WTC11 (cell line): ENCODE measurements around the gene HRH3. TPM values are rescaled to one million over a fixed set of nuclear protein-coding genes. Genes with fewer than 3 reads are reported as not detected.
A peak's percentile ranks its signal among the peaks of the same experiment; 100 is the strongest.

Source experiments
- ATAC-seq: fragments of 200-7000 bp; cut with Tn5 transposase; 2 replicates; pipeline ENCODE4 v1.10.0; 2021; ENCODE audit warnings: mild to moderate bottlenecking, moderate library complexity
- CTCF ChIA-PET: fragments of 300-600 bp; sonication (Branson Sonifier 250); formaldehyde crosslinking; loops from one replicate; lab custom pipeline; 2021; ENCODE audit warnings: antibody characterized with exemption; lab: Charles Lee
- POLR2A ChIA-PET: fragments of 350-600 bp; sonication (Branson Sonifier 250); formaldehyde crosslinking; loops from one replicate; lab custom pipeline; 2021; ENCODE audit warnings: antibody characterized with exemption; lab: Charles Lee
- DNase-seq: peaks from one replicate; pipeline ENCODE4 v3.0.0; 2021; ENCODE audit warnings: low spot score
- H3K27ac Mint-ChIP-seq: 2 replicates; pipeline ENCODE4 v1.8.0; 2021; ENCODE audit warnings: mixed read lengths
- H3K27me3 Mint-ChIP-seq: 2 replicates; pipeline ENCODE4 v1.8.0; 2021; ENCODE audit warnings: low read depth, mild to moderate bottlenecking, moderate library complexity, mixed read lengths
- H3K36me3 Mint-ChIP-seq: 2 replicates; pipeline ENCODE4 v1.8.0; 2021; ENCODE audit warnings: mixed read lengths
- H3K4me1 Mint-ChIP-seq: 2 replicates; pipeline ENCODE4 v1.8.0; 2022; ENCODE audit warnings: mixed read lengths
- H3K4me3 Mint-ChIP-seq: 2 replicates; pipeline ENCODE4 v1.8.0; 2021; ENCODE audit warnings: mild to moderate bottlenecking, moderate library complexity, mixed read lengths
- H3K9me3 Mint-ChIP-seq: 2 replicates; pipeline ENCODE4 v1.8.0; 2021; ENCODE audit warnings: mixed read lengths
- ATF1 ChIP-seq: sonication (generic); formaldehyde crosslinking; IDR thresholded peaks from 2 replicates; pipeline ENCODE4 v1.8.1; 2023; ENCODE audit warnings: mild to moderate bottlenecking, moderate library complexity, missing genetic modification reagents
- CDX4 ChIP-seq: fragments of 250-450 bp; sonication (Bioruptor Pico); IDR thresholded peaks from 2 replicates; pipeline ENCODE4 v1.9.0; 2021; ENCODE audit warnings: moderate library complexity, mild to moderate bottlenecking, inconsistent platforms, borderline replicate concordance
- E2F4 ChIP-seq: sonication (generic); formaldehyde crosslinking; IDR thresholded peaks from 2 replicates; pipeline ENCODE4 v1.8.1; 2022; ENCODE audit warnings: low read depth, mild to moderate bottlenecking, moderate library complexity, missing genetic modification reagents, borderline replicate concordance
- EMX1 ChIP-seq: fragments of 250-450 bp; sonication (Bioruptor Pico); IDR thresholded peaks from 2 replicates; pipeline ENCODE4 v1.8.0; 2021; ENCODE audit warnings: mild to moderate bottlenecking
- ETV6 ChIP-seq: sonication (generic); formaldehyde crosslinking; IDR thresholded peaks from 2 replicates; pipeline ENCODE4 v1.8.1; 2022; ENCODE audit warnings: mild to moderate bottlenecking, missing genetic modification reagents
- GRHL2 ChIP-seq: fragments of 250-450 bp; sonication (Bioruptor Pico); IDR thresholded peaks from 2 replicates; pipeline ENCODE4 v1.8.0; 2022; ENCODE audit warnings: mild to moderate bottlenecking, moderate library complexity; ENCODE audit not compliant: insufficient replicate concordance, severe bottlenecking
- HMGA2 ChIP-seq: fragments of 250-450 bp; sonication (Bioruptor Pico); IDR thresholded peaks from 2 replicates; pipeline ENCODE4 v1.4.0; 2021; ENCODE audit warnings: mild to moderate bottlenecking, moderate library complexity
- KAT7 ChIP-seq: sonication (generic); formaldehyde crosslinking; IDR thresholded peaks from 2 replicates; pipeline ENCODE4 v1.8.1; 2023; ENCODE audit warnings: missing genetic modification reagents, mild to moderate bottlenecking, borderline replicate concordance
- MLX ChIP-seq: sonication (generic); formaldehyde crosslinking; IDR thresholded peaks from 2 replicates; pipeline ENCODE4 v1.8.1; 2023; ENCODE audit warnings: mild to moderate bottlenecking, missing genetic modification reagents, moderate library complexity
- NFATC4 ChIP-seq: fragments of 250-450 bp; sonication (Bioruptor Pico); IDR thresholded peaks from 2 replicates; pipeline ENCODE4 v1.9.0; 2021; ENCODE audit warnings: mild to moderate bottlenecking
- NR2C2 ChIP-seq: sonication (generic); formaldehyde crosslinking; IDR thresholded peaks from 2 replicates; pipeline ENCODE4 v1.8.0; 2022; ENCODE audit warnings: mild to moderate bottlenecking, missing genetic modification reagents
- PRRX2 ChIP-seq: fragments of 250-450 bp; sonication (Bioruptor Pico); IDR thresholded peaks from 2 replicates; pipeline ENCODE4 v1.8.0; 2021; ENCODE audit warnings: mild to moderate bottlenecking
- SOX15 ChIP-seq: fragments of 250-450 bp; sonication (Bioruptor Pico); IDR thresholded peaks from 2 replicates; pipeline ENCODE4 v1.9.0; 2021; ENCODE audit warnings: mild to moderate bottlenecking
- USF1 ChIP-seq: sonication (generic); formaldehyde crosslinking; IDR thresholded peaks from 2 replicates; pipeline ENCODE4 v1.8.0; 2022; ENCODE audit warnings: mild to moderate bottlenecking, missing genetic modification reagents
- ZBTB43 ChIP-seq: sonication (generic); formaldehyde crosslinking; IDR thresholded peaks from 2 replicates; pipeline ENCODE4 v1.8.1; 2023; ENCODE audit warnings: mild to moderate bottlenecking, missing genetic modification reagents
- ZNF121 ChIP-seq: sonication (generic); formaldehyde crosslinking; IDR thresholded peaks from 2 replicates; pipeline ENCODE4 v1.8.0; 2023; ENCODE audit warnings: missing genetic modification reagents
- ZNF219 ChIP-seq: sonication (generic); formaldehyde crosslinking; IDR thresholded peaks from 2 replicates; pipeline ENCODE4 v1.8.0; 2023; ENCODE audit warnings: missing genetic modification reagents, mild to moderate bottlenecking, borderline replicate concordance
- ZNF263 ChIP-seq: sonication (generic); formaldehyde crosslinking; IDR thresholded peaks from 2 replicates; pipeline ENCODE4 v1.8.1; 2022; ENCODE audit warnings: low read depth, mild to moderate bottlenecking, moderate library complexity, missing genetic modification reagents
- ZNF396 ChIP-seq: fragments of 250-450 bp; sonication (Bioruptor Pico); IDR thresholded peaks from 2 replicates; pipeline ENCODE4 v1.8.0; 2021; ENCODE audit warnings: mild to moderate bottlenecking, moderate library complexity, borderline replicate concordance
- ZNF425 ChIP-seq: fragments of 250-450 bp; sonication (Bioruptor Pico); conservative IDR thresholded peaks from 2 replicates; pipeline ENCODE4 v1.9.0; 2021; ENCODE audit warnings: mild to moderate bottlenecking
- total RNA-seq: library from RNA; stranded (reverse); gene quantifications from 3 replicates; pipeline ENCODE4 v1.2.3, GENCODE V29; 2021

Gene HRH3
- total RNA-seq, 1 experiment from 2014 or later: 3.3 TPM

GRCh38 chr20:62193079-62194025, 26.7 kb downstream of the HRH3 start:
- TF ChIP-seq MLX (CRISPR knock-in tag) (no peak), ZNF219 (CRISPR knock-in tag) (no peak), EMX1 (CRISPR knock-in tag) (no peak), ZNF121 (CRISPR knock-in tag) (no peak), ZNF263 (CRISPR knock-in tag) (no peak), NFATC4 (no peak), ETV6 (CRISPR knock-in tag) (no peak), HMGA2 (no peak), NR2C2 (CRISPR knock-in tag) (no peak), GRHL2 (CRISPR knock-in tag) (no peak), PRRX2 (CRISPR knock-in tag) (no peak)
- no peaks in the 10 kb centered on the region for H3K4me1 Mint-ChIP-seq
- H3K4me3 Mint-ChIP-seq: no peak overlapping the region
- peak overlapping the region; percentile 42; the same call in 1 of the 2 replicates for H3K27ac Mint-ChIP-seq
- DNase-seq (no peak), ATAC-seq (no peak)
- H3K36me3 Mint-ChIP-seq: peaks cover 4% of the 10 kb centered on the region
- H3K27me3 Mint-ChIP-seq: no peaks in the 10 kb centered on the region
- ChIA-PET CTCF (no interaction called here), POLR2A (no interaction called here)
- no peaks in the 10 kb centered on the region for H3K9me3 Mint-ChIP-seq

GRCh38 chr20:62192635-62193034, 27.4 kb downstream of the HRH3 start:
- no peak for ATAC-seq
- POLR2A ChIA-PET: no interaction called here
- no peaks in the 10 kb centered on the region for H3K27me3 Mint-ChIP-seq

More at GRCh38 chr20:62192635-62193034, 27.4 kb downstream of the HRH3 start:
- TF ChIP-seq NR2C2 (CRISPR knock-in tag) (no peak), CDX4 (CRISPR knock-in tag) (no peak), E2F4 (CRISPR knock-in tag) (no peak), ATF1 (CRISPR knock-in tag) (no peak), USF1 (CRISPR knock-in tag) (no peak), KAT7 (CRISPR knock-in tag) (no peak), ZNF425 (CRISPR knock-in tag) (no peak), SOX15 (no peak), ZNF396 (no peak), ZBTB43 (no peak)
- Mint-ChIP-seq H3K4me3 (no peak overlapping the region), H3K4me1 (no peaks in the 10 kb centered on the region), H3K9me3 (no peaks in the 10 kb centered on the region), H3K36me3 (peaks cover 4% of the 10 kb centered on the region; the same call in 1 of the 2 replicates), H3K27ac (0 out of 2 replicates have a peak overlapping the region, but pooled peaks have one; percentile 42)
- CTCF ChIA-PET: no interaction called here
- DNase-seq: no peak
